GM18508 (cell line): Measurements from ENCODE around the gene PPP2R2D.
"Not testable (repeated sequence)": the region's sequence is repeated elsewhere in the genome, so short reads cannot be mapped to it uniquely, and the experiment has no call there.

Experiments
- ATAC-seq: cut with Tn5 transposase; IDR thresholded peaks from one replicate; pipeline ENCODE4 v1.9.1; 2021; ENCODE audit warnings: moderate number of reproducible peaks; ENCODE audit not compliant: insufficient read depth, unreplicated experiment

Gene PPP2R2D

DNA sequence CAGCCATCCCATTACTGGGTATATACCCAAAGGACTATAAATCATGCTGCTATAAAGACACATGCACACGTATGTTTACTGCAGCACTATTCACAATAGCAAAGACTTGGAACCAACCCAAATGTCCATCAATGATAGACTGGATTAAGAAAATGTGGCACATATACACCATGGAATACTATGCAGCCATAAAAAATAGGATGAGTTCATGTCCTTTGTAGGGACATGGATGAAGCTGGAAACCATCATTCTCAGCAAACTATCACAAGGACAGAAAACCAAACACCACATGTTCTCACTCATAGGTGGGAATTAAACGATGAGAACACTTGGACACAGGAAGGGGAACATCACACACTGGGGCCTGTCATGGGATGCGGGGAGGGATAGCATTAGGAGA lies 87.0 kb downstream of the PPP2R2D start:
- not testable (repeated sequence) for ATAC-seq

DNA sequence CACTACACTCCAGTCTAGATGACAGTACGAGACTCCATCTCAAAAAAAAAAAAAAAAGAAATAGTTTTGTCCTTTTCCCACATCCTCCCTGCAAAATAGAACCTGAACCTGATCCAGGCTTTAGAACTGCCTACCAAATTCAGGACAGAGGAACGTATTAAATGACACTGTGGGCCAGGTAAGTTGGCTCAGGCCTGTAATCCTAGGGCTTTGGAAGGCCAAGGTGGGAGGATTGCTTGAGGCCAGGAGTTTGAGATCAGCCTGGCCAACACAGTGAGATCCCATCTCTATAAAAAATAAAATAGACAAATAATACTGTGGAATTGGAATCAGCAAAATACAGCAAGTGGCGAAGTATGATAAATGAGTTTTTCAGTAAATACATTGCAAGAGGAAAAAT lies 90.9 kb downstream of the PPP2R2D start:
- no peak for ATAC-seq

DNA sequence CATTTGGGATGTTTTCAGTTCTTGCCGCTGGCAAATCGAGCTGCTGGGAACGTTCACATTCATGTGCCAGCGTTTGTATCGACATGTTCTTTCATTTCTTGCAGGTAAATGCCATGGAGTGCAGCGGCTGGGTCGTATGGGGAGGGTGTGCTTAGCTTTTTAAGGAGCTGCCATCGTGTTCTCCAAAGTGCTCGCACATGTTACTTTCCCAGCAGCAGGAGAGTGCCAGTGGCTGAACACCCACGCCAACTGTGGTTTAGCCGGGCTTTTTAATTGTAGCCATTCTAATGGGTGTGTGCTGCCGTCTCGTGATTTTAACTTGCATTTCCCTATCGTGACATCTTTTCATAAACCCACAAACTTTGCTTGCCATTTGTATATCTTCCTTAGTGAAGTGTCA lies 92.5 kb downstream of the PPP2R2D start:
- ATAC-seq, result no peak

DNA sequence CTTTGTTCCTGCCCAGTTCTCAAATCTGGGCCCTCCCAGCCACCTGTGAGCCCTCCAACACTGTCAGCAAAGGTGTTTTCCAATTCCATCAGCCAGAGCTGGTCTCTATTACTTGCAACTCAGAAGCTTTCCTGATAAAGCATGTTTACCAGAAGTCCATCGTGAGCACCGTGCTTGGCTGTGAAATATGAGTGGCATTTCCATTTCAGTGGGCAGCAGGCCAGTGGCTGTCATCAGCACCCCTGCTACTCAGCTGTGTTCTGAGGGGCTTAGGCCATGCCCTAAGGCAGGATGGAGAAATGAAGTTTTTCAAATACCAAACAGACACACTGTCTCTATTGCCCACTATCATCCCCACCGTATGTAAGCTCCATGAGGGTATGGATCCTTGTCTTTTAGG lies 93.6 kb downstream of the PPP2R2D start:
- no peak for ATAC-seq

DNA sequence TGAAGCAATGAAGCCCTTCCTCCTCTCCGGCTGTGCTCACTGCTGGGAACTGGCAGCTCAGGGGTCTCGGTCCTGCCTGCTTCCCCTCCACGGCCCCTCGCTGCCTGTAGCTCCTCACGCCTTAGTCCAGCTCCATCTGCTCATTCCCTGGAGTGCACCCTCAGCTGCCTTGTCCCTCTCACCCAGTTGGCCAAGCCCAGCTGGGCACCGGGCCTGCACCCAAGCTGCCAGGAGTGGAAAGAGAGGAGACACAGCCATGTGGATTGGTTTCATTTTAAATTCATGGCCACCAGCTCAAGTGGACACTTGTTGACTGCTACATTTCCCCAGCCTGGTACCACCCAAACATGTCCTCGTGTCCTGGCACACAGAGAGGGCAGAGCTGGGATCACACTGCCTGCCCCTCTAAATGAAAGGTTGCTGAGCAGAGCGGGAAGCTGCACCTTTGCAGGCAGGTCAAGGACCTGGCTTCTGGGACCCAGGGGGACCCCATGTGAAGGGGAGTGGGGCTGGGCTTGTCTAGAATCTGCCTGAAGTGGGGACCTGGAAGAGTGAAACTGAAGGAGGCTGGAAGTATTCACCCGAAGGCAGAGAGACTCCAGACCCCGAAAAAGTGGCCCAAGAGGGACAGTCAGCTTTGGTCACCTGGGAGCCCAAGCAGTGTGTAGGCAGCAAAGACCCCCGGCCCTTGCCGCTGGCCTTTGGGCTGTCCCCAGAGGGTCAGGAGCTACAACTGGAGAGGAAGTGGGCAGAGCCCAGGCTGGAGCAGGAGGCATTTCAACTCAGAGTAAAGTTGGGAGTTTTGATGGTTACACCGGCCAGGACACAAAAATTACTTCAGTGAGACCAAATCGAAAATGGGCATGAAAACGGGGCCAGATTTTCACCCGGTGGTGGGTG lies 95.9 kb downstream of the PPP2R2D start:
- no peak for ATAC-seq

DNA sequence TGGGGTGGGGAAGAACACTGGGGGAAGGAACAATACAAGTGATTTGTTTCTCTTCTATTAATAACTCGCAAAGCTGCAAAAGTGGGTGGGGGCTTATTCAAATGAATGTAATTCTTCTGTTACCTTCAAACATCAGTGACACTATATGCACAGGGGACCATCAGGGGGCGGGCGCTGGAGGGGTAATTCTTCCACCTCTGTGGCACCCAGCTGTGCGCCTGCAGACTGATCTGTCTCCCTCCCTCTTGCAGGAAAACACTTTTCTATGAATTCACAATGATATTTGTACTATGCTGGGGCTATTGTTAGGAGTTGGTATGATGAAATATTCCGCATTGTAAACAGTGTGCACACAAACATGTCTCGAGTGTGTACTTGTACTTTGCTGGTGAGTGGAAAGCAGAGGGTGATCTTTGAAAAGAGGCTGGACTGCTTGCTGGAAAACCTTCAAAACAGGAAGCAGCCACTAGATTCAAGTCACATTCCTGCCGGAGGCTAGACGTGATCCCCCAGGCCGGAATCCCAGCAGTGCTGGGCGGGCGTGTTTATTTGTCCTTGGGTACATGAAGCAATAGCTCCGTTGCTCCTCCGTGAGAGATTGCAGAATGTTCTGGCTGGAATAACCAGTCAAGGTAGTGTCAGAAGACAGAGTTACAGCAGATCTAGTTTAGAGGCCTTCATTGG lies 96.7 kb downstream of the PPP2R2D start:
- no peak for ATAC-seq

DNA sequence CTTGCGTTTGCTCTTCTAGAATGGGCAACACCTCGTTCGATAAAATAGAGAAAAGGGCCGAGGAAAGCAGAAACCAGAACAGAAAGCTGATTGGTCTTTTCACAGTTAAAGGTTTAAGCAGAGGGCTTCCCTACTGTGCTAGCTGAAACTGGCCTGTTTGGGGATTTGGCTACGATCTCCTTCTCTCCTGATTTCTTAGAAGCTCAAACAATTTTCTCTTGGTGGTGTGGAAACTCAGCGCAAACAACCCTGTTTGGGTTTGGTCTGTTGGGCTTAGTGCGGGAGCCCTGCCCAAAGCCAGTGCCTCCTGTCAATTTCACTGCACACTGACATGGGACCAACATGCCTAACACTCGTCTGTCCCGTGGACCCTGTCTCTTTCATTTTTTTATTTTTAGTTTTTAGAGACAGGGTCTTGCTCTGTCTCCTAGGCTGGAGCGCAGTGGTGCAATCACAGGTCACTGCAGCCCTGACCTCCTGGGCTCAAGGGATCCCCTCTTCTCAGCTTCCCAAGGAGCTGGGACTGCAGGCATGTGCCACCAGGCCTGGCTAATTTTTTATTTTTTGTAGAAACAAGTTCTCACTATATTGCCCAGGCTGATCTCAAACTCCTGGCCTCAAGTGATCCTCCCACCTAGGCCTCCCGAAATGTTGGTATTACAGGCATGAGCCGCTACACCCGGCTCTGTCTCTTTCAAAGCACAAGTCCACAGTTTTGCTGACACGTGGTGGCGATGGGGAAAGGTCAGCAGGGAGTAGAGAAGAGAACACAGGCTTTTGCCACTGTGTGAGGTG lies 97.4 kb downstream of the PPP2R2D start:
- ATAC-seq, result no peak

DNA sequence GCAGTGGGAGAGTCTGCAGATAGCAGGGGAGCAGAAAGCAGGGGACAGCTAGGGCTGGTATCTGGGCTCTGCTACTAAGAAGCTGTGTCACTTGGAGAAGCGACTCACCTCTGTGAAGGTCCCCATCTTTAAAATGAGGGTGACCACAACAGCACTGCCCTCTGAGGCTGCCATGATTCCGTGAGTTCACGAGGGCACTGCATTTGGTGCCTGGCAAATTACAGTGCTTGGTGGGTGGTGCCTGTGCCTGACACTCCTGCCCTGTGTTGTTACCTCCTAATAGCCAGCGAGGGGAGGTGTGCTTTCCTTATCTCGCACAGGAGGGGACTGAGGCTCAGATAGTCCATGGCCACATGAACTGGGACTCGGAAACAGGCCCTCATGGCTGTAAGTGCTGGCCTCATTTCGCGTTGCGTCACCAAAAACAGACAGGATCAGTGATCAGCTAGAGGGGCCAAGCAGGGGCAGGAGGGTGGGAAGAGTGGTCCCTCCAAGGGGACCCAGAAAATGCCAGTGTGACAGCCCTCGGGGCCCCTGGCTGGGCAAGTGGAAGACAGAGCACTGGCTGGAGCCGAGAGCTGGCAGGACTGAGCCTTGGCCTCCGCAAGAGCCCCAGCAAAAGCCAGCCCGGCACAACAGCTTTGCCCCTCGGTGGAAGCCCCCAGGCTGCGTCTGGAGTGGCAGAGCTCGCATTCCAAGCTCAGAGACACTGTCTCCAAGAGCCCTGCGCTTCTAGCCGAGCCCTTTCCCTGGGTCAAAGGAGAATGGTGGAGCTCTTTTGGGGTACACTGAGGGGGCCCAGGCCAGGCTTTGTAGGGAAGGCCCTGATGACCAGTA lies 98.3 kb downstream of the PPP2R2D start:
- no peak for ATAC-seq

DNA sequence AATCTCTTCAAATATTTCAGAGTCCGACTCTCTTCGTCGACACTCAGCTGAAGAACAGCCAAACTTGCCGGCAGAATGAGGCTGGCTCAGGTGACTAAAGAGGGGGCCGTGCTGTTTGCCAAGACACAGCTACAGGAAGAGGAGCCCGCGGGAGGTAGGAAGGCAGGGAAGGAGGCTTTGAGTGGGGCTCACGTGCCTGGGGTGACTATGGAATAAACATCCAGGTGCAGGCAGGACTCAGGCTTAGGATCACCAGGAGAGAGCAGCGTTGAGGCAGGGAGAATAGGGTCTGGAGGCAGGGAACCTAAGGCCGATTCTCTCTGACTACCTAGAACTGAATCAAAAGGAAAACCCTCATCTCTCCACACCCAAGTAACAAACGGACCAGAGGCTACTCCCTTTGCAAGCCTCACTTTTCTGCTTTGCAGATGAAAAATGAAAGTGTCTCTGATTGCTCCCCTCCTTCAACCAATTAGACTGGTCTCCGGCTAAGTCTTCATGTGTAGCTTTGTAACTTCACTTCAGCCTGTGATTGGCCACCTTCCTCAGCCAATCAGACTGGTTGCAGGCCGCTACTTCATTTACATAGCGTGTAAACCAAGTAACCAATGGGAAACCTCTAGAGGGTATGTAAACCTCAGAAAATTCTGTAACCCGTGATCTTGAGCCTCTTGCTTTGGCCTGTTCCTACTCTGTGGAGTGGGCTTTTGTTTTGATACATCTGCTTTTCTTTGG lies 100.6 kb downstream of the PPP2R2D start:
- peak; percentile 65 for ATAC-seq

DNA sequence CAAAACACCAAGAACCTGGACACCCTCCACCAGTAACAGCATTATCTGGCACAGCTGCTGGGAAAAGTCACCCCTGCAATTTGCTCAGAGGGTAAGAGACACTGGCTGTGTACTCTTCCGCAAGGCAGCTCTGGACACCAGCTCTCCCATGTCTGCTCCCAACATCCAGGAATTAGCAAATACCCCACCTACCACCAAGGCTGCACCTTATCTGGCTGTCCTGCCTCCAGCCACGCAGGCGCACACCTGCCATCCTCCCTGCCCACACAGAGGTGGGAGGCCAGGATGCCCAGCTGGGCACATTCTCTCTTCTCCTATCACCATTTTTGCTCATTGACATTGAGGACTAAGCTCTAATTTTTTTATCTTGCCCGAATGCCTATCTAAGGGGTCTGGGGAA lies 101.2 kb downstream of the PPP2R2D start:
- no peak for ATAC-seq

DNA sequence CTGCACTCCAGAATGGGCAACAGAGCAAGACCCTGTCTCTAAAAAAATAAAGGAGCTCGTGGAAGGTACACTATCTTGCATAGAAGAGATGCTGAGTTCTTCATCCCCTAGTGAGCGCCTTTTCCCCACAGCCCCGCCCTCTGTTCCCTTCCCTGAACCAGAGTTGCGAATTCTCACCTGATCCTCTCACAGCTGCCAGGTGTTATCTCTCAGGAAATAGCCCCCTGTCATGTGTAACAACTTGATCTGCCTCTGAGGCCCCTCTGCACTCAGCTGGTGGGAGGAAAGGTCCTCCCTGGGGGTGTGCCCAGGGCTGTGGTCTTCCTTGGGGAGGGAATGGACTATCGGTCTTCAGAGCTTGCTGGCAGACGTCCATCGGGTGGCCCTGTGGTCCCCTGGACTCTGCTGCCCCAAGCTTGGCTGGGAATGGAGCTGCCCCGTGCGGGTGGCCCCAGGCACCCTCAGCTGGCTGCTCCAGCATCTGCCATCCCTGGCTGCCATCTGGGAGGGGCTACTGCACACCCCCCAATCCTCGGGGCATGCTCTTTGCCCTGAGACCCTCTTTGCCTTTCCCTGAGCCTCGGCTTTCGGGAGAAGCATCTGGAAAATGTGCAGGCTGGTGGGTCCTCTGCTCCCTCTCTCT lies 102.6 kb downstream of the PPP2R2D start:
- no peak for ATAC-seq

DNA sequence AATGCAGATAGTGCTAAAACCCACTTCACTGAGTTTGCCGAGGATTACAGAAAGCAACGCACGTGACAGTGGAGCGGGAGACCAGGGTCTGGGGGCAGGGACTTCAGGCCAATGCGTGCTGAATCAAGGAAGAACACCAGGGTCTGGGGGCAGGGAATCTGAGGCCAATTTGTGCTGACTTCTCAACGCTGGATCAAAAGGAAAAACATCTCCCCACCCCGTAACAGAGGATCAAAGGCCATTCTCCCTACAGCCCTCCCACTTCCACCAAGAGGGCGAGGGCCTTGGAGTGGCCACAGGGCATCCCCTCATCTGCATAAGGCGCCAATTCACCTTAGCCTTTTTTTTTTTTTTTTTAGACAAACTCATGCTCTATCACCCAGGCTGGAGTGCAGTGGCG lies 103.2 kb downstream of the PPP2R2D start:
- ATAC-seq, result no peak

DNA sequence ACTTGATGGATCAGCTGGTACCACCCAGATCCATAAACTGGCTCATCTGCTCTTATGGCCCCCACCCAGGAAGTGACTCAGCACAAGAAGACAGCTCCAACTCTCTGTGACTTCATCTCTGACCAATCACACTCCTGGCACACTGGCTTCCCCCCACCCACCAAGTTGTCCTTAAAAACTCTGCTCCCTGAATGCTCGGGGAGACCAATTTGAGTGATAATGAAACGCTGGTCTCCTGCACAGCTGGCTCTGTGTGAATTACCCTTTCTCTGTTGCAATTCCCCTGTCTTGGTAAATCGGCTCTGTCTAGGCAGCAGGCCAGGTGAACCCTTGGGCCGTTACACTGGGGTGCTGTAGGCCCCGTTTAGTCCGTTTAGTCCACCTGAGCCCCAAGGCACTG lies 104.3 kb downstream of the PPP2R2D start:
- ATAC-seq, result no peak

DNA sequence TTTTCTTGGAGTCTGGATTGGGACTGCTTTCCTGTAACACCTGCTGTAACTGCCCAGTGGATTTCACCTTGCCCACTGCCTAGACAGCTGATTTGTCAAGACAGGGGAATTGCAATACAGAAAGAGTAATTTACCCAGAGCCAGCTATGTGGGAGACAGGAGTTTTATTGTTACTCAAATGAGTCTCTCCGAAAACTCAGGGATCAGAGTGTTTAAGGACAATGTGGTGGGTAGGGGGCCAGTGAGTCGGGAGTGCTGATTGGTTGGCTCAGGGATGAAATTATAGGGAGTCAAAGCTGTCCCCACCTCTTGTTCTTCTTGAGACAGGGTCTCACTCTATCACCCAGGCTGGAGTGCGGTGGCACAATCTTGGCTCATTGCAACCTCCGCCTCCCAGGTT lies 106.2 kb downstream of the PPP2R2D start:
- no peak for ATAC-seq

DNA sequence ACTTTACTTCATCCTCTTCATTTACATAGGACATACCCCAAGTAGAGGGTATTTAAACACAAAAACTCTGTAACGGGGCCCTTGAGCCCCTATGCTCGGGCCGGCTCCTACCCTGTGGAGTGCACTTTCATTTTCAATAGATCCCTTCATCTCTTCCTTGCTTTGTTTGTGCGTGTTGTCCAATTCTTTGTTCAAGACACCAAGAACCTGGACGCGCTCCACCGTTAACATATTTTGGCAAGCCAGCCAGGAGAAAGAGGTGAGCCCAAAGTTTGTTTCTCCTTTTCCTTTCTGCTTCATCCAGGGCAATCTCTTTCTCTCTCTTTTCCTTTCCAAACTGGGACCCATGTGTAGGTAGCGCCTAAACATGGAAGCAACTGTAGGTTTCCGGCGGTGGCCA lies 106.9 kb downstream of the PPP2R2D start:
- ATAC-seq, result no peak
